GM06990 (cell line): ENCODE measurements around the gene SLC30A3.

Experiments used
- DNase-seq: peaks from one replicate; pipeline ENCODE4 v3.0.0-alpha.2; 2011; ENCODE audit not compliant: insufficient read length; ENCODE audit errors: extremely low read depth
- H3K27me3 ChIP-seq: replicated peaks from 2 replicates; pipeline ENCODE4 v1.6.0; 2011; ENCODE audit warnings: low read length; ENCODE audit not compliant: control insufficient read depth, insufficient read depth
- H3K36me3 ChIP-seq: 2 replicates; pipeline ENCODE4 v1.5.1; 2011; ENCODE audit warnings: low read length; ENCODE audit not compliant: control insufficient read depth, insufficient read depth
- H3K4me3 ChIP-seq: replicated peaks from 2 replicates; pipeline ENCODE4 v1.5.1; 2011; ENCODE audit warnings: low read depth, mild to moderate bottlenecking, control low read depth, low read length
- CTCF ChIP-seq: IDR thresholded peaks from 2 replicates; pipeline ENCODE4 v1.5.1; 2011; ENCODE audit warnings: low read length, control low read depth, mild to moderate bottlenecking, inconsistent platforms; ENCODE audit not compliant: insufficient read depth, poor library complexity, severe bottlenecking

The SLC30A3 gene

GRCh38 chr2:27262379-27263286 lies at the start of gene SLC30A3:
Gene SLC30A3 (minus strand): TSS chr2:27263047. CDS start chr2:27262906, 141 bp downstream.
- Histone ChIP-seq H3K36me3 (no peaks in the 10 kb centered on the region), H3K4me3 (peak within 1 kb of the TSS; percentile 58), H3K27me3 (peaks cover 6% of the 10 kb centered on the region)
- no peak for TF ChIP-seq CTCF
- peak; percentile 70 for DNase-seq

GRCh38 chr2:27312152-27312551 lies 49.3 kb upstream of the SLC30A3 start:
- Histone ChIP-seq H3K27me3 (no peaks in the 10 kb centered on the region), H3K4me3 (no peak overlapping the region), H3K36me3 (peaks cover 14% of the 10 kb centered on the region)
- TF ChIP-seq CTCF, result no peak
- DNase-seq, result no peak

GRCh38 chr2:27309651-27310050 lies 46.8 kb upstream of the SLC30A3 start:
- Histone ChIP-seq H3K36me3 (peaks cover 8% of the 10 kb centered on the region), H3K27me3 (no peaks in the 10 kb centered on the region; the same call in 1 of the 2 replicates), H3K4me3 (no peak overlapping the region)
- DNase-seq, result no peak
- TF ChIP-seq CTCF, result no peak

GRCh38 chr2:27308359-27308881 lies 45.6 kb upstream of the SLC30A3 start, which contains the start of gene UCN:
Gene UCN (minus strand): TSS chr2:27308445. CDS start chr2:27307895, 550 bp downstream.
- no peak within 1 kb of the TSS for H3K4me3 ChIP-seq
- no peaks in the 10 kb centered on the region; the same call in 1 of the 2 replicates for H3K27me3 ChIP-seq
- DNase-seq, result no peak
- TF ChIP-seq CTCF, result no peak
- H3K36me3 ChIP-seq, result peaks cover 8% of the 10 kb centered on the region

- no peak for TF ChIP-seq CTCF
- peaks cover 8% of the 10 kb centered on the region for H3K36me3 ChIP-seq
- H3K27me3 ChIP-seq, result no peaks in the 10 kb centered on the region; the same call in 1 of the 2 replicates
- H3K4me3 ChIP-seq, result no peak overlapping the region
- no peak for DNase-seq
Measured at GRCh38 chr2:27307545-27308358, 44.9 kb upstream of the SLC30A3 start.
